Osteocyte (in vitro differentiated cells): ENCODE results near the gene ITIH6. TPM values are rescaled to one million over a fixed set of nuclear protein-coding genes. Genes with fewer than 3 reads are reported as not detected.
A peak's percentile ranks its signal among the peaks of the same experiment; 100 is the strongest.

Experiments used
- DNase-seq: peaks from one replicate; pipeline ENCODE4 v3.0.0; 2021; ENCODE audit warnings: mixed read lengths; ENCODE audit not compliant: unreplicated experiment; ENCODE audit errors: extremely low spot score
- H3K27ac Mint-ChIP-seq: one replicate; pipeline ENCODE4 v1.8.0; 2021; ENCODE audit warnings: mild to moderate bottlenecking, mixed read lengths; ENCODE audit not compliant: unreplicated experiment
- H3K27me3 Mint-ChIP-seq: one replicate; pipeline ENCODE4 v1.8.0; 2021; ENCODE audit warnings: mixed read lengths; ENCODE audit not compliant: unreplicated experiment
- H3K36me3 Mint-ChIP-seq: one replicate; pipeline ENCODE4 v1.8.0; 2021; ENCODE audit warnings: mixed read lengths; ENCODE audit not compliant: unreplicated experiment
- H3K4me1 Mint-ChIP-seq: one replicate; pipeline ENCODE4 v1.8.0; 2021; ENCODE audit warnings: mixed read lengths; ENCODE audit not compliant: unreplicated experiment
- H3K4me3 Mint-ChIP-seq: one replicate; pipeline ENCODE4 v1.8.0; 2021; ENCODE audit warnings: mild to moderate bottlenecking, moderate library complexity, mixed read lengths; ENCODE audit not compliant: unreplicated experiment
- H3K9me3 Mint-ChIP-seq: one replicate; pipeline ENCODE4 v1.8.0; 2021; ENCODE audit warnings: mixed read lengths; ENCODE audit not compliant: unreplicated experiment
- CTCF ChIP-seq: fragments of 200-600 bp; sonication (generic); IDR thresholded peaks from 2 replicates; pipeline ENCODE4 v1.5.0; 2021; ENCODE audit warnings: antibody characterized with exemption, mild to moderate bottlenecking, moderate library complexity
- total RNA-seq: library from RNA; stranded (reverse); gene quantifications from 2 replicates; pipeline ENCODE4 v1.2.1, GENCODE V29; 2021

ITIH6 gene
- total RNA-seq, 1 donor from 2014 or later, result not detected

DNA sequence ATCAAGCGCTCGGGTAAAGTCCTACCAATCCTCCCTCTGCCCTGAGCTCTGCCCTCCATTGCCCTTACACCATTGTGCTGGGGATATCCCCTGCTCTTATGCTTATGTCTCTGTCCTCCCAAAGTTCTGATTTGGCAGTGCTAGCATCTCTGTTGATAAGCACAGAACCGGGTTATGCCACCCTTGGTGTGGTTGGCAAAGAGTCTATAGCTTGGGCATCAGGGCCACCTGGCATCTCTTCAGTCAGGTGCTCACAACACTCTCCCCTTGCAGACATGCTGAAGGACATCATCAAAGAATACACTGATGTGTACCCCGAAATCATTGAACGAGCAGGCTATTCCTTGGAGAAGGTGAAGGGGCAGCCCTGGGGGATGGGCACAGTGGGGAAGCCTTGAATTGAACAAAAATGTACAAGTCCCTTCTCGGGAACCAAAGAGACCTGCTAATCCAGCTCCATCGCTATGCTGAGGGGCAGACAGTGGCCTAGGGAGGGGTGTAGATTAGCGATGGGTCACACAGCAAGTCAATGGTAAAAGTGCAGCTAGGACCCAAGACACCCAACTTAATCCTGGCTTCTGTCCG, 13.3 kb upstream of the ITIH6 start:
- H3K27me3 Mint-ChIP-seq, result no peaks in the 10 kb centered on the region
- peaks cover 9% of the 10 kb centered on the region for H3K9me3 Mint-ChIP-seq
- TF ChIP-seq CTCF, result no peak
- peaks cover 39% of the 10 kb centered on the region for H3K36me3 Mint-ChIP-seq
- H3K4me1 Mint-ChIP-seq, result peaks cover 22% of the 10 kb centered on the region
- H3K4me3 Mint-ChIP-seq, result peak overlapping the region; percentile 27
- no peak overlapping the region for H3K27ac Mint-ChIP-seq
- DNase-seq, result no peak

- H3K9me3 Mint-ChIP-seq, result peaks cover 9% of the 10 kb centered on the region
Observed at GRCh38 chrX:54810532-54810931, 12.5 kb upstream of the ITIH6 start.

GRCh38 chrX:54808605-54809483, 10.8 kb upstream of the ITIH6 start:
- peaks cover 6% of the 10 kb centered on the region for H3K27me3 Mint-ChIP-seq
- peaks cover 5% of the 10 kb centered on the region for H3K9me3 Mint-ChIP-seq
- peaks cover 24% of the 10 kb centered on the region for H3K36me3 Mint-ChIP-seq
- DNase-seq, result peak; percentile 98
- peak overlapping the region; percentile 99 for H3K27ac Mint-ChIP-seq
- no peak for TF ChIP-seq CTCF
- peak overlapping the region; percentile 94 for H3K4me3 Mint-ChIP-seq
- H3K4me1 Mint-ChIP-seq, result peaks cover 22% of the 10 kb centered on the region

More at GRCh38 chrX:54810532-54810931, 12.5 kb upstream of the ITIH6 start:
- TF ChIP-seq CTCF, result no peak
- Mint-ChIP-seq H3K27me3 (peaks cover 3% of the 10 kb centered on the region), H3K36me3 (peaks cover 30% of the 10 kb centered on the region), H3K27ac (peak overlapping the region; percentile 20), H3K4me3 (peak overlapping the region; percentile 94), H3K4me1 (peaks cover 22% of the 10 kb centered on the region)
- no peak for DNase-seq

- peak overlapping the region; percentile 94 for H3K4me3 Mint-ChIP-seq
- H3K4me1 Mint-ChIP-seq, result peaks cover 22% of the 10 kb centered on the region
- peak overlapping the region; percentile 99 for H3K27ac Mint-ChIP-seq
- peaks cover 6% of the 10 kb centered on the region for H3K27me3 Mint-ChIP-seq
- peak; percentile 91 for DNase-seq
- no peak for TF ChIP-seq CTCF
- H3K36me3 Mint-ChIP-seq, result peaks cover 20% of the 10 kb centered on the region
- H3K9me3 Mint-ChIP-seq, result no peaks in the 10 kb centered on the region
Observed at GRCh38 chrX:54808109-54808604, 10.1 kb upstream of the ITIH6 start.
